ENCODE measurements around the gene NPR1. TPM values are rescaled to one million over a fixed set of nuclear protein-coding genes. Genes with fewer than 3 reads are reported as not detected.

The NPR1 gene
- total and polyA plus RNA-seq, 2 of the 4 experiments (the other 2 are of a cell fraction), result 0.02 TPM; not detected in 1

DNA sequence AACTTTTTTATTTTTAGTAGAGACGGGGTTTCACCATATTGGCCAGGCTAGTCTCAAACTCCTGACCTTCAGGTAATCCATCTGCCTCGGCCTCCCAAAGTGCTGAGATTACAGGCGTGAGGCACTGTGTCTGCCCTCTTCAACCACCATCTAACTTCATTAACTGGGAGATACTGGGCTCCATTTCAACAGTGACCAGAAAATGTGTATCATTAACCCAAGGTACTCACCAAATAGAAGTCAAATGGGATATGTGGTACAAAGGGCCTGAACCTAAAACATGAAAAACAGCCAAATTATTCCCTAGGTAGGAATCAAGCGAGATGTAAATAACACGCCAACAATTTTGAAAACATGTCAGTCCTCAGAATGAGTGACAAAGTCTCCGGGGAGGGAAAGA is 8.9 kb upstream of the NPR1 start:
- in situ Hi-C loops (cut with MboI; ENCODE audit: low sequenced_read_pairs), result loop anchor here (10.0 kb wide), 1 partner anchor 305 kb away; the partner anchor contains the start of gene JTB
- no peaks in the 10 kb centered on the region for H3K9me3 ChIP-seq (ENCODE audit: control insufficient read depth, insufficient read depth, low read length)
- ATAC-seq (ENCODE audit: low read depth) (no peak), DNase-seq (no peak)
- dilution Hi-C loops (cut with HindIII; ENCODE audit: low sequenced_read_pairs, unreplicated experiment), result no loop called here
- 79% methylated on average over 3 of the region's 6 CpGs; no CpG with 5 or more reads in 1 of the 2 experiments for WGBS, 2 experiments (ENCODE audit: extremely low coverage in 2 of 2, insufficient read length in 1 of 2)
- peaks cover 11% of the 10 kb centered on the region; the same call in 1 of the 2 replicates for H4K20me1 ChIP-seq (ENCODE audit: insufficient read depth, low read length)
- no peak overlapping the region for H2BK20ac ChIP-seq (ENCODE audit: low read depth, low read length)
- H3K79me1 ChIP-seq (ENCODE audit: low read depth in 1 of 2, low read length in 2 of 2), result peaks cover 12 to 25% of the 10 kb centered on the region in 2 experiments; a peak in 1 of 4 replicates
- H3K27me3 ChIP-seq (ENCODE audit: control insufficient read depth, insufficient read depth, low read length), result no peaks in the 10 kb centered on the region
- TF ChIP-seq SMC3 (IDR thresholded peaks at IDR 0.05; ENCODE audit: low read depth, low read length) (no peak), RFX5 (IDR thresholded peaks at IDR 0.05; ENCODE audit: low read depth, low read length) (no peak), BHLHE40 (IDR thresholded peaks at IDR 0.05; ENCODE audit: low read depth, low read length) (no peak), RCOR1 (IDR thresholded peaks at IDR 0.05; ENCODE audit: insufficient replicate concordance, low read length) (no peak), RAD21 (IDR thresholded peaks at IDR 0.05; ENCODE audit: low read length) (no peak), CHD1 (IDR thresholded peaks at IDR 0.05; ENCODE audit: low read depth, low read length) (no peak), FOS (IDR thresholded peaks at IDR 0.05; ENCODE audit: low read depth, low read length) (no peak), CEBPB (IDR thresholded peaks at IDR 0.05; ENCODE audit: low read depth, low read length) (no peak), POLR2A (IDR thresholded peaks at IDR 0.05; ENCODE audit: low read depth, low read length) (no peak), MAZ (IDR thresholded peaks at IDR 0.05; ENCODE audit: borderline replicate concordance, low read depth, low read length) (no peak), MXI1 (IDR thresholded peaks at IDR 0.05; ENCODE audit: borderline replicate concordance, low read depth, low read length) (no peak), NFE2L2 (IDR thresholded peaks at IDR 0.05; ENCODE audit: low read depth, low read length) (no peak), MAFK (IDR thresholded peaks at IDR 0.05; ENCODE audit: low read depth, low read length) (no peak)
- TF ChIP-seq, protein P1, sequence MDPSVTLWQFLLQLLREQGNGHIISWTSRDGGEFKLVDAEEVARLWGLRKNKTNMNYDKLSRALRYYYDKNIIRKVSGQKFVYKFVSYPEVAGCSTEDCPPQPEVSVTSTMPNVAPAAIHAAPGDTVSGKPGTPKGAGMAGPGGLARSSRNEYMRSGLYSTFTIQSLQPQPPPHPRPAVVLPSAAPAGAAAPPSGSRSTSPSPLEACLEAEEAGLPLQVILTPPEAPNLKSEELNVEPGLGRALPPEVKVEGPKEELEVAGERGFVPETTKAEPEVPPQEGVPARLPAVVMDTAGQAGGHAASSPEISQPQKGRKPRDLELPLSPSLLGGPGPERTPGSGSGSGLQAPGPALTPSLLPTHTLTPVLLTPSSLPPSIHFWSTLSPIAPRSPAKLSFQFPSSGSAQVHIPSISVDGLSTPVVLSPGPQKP (IDR thresholded peaks at IDR 0.05; ENCODE audit: borderline replicate concordance, low read depth, low read length), result no peak
- TF ChIP-seq, protein P2, sequence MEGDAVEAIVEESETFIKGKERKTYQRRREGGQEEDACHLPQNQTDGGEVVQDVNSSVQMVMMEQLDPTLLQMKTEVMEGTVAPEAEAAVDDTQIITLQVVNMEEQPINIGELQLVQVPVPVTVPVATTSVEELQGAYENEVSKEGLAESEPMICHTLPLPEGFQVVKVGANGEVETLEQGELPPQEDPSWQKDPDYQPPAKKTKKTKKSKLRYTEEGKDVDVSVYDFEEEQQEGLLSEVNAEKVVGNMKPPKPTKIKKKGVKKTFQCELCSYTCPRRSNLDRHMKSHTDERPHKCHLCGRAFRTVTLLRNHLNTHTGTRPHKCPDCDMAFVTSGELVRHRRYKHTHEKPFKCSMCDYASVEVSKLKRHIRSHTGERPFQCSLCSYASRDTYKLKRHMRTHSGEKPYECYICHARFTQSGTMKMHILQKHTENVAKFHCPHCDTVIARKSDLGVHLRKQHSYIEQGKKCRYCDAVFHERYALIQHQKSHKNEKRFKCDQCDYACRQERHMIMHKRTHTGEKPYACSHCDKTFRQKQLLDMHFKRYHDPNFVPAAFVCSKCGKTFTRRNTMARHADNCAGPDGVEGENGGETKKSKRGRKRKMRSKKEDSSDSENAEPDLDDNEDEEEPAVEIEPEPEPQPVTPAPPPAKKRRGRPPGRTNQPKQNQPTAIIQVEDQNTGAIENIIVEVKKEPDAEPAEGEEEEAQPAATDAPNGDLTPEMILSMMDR (conservative IDR thresholded peaks at IDR 0.05; ENCODE audit: low read depth, low read length), result no peak
- TF ChIP-seq, protein P3, sequence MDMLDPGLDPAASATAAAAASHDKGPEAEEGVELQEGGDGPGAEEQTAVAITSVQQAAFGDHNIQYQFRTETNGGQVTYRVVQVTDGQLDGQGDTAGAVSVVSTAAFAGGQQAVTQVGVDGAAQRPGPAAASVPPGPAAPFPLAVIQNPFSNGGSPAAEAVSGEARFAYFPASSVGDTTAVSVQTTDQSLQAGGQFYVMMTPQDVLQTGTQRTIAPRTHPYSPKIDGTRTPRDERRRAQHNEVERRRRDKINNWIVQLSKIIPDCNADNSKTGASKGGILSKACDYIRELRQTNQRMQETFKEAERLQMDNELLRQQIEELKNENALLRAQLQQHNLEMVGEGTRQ (IDR thresholded peaks at IDR 0.05; ENCODE audit: low read depth, low read length), result no peak
- no peak overlapping the region for H2AK9ac ChIP-seq (replicated peaks; ENCODE audit: low read depth, low read length, poor library complexity)
- H2AK5ac ChIP-seq (ENCODE audit: low read depth, low read length), result no peak overlapping the region
- no peak overlapping the region for H3K27ac ChIP-seq (ENCODE audit: insufficient read depth, low read length)
- peak overlapping the region; percentile 65 for H3K4me3 ChIP-seq (ENCODE audit: insufficient read depth, low read depth, low read length)
- H3K4me1 ChIP-seq (ENCODE audit: control insufficient read depth, insufficient read depth, low read length), result peaks cover 1% of the 10 kb centered on the region; the same call in 1 of the 2 replicates
- H4K8ac ChIP-seq (ENCODE audit: low read depth in 2 of 2, low read length in 2 of 2), result no peak overlapping the region
- BruUV-seq (replicated peaks), result no TSS peak
- H4K91ac ChIP-seq (ENCODE audit: insufficient read depth, low read depth, low read length), result no peak overlapping the region
- ChIA-PET POLR2A (ENCODE audit: unreplicated experiment) (no interaction called here), CTCF (no interaction called here)
- no peak overlapping the region for H3K14ac ChIP-seq (replicated peaks; ENCODE audit: low read depth, low read length)
- no peak overlapping the region for H2BK5ac ChIP-seq (ENCODE audit: low read depth, low read length, poor library complexity, severe bottlenecking)
- H4K5ac ChIP-seq (ENCODE audit: low read depth, low read length), result no peak overlapping the region
- peak overlapping the region; percentile 85 for H3K4me2 ChIP-seq (ENCODE audit: low read depth, low read length)
- no peak overlapping the region for H3K56ac ChIP-seq (ENCODE audit: extremely low read depth, insufficient read depth, low read length)
- intact Hi-C loops (cut with micrococcal nuclease), result loop anchor here (2.0 to 5.0 kb wide), 4 partner anchors 97 to 738 kb away; partner anchors contain the start of gene IL6R
- no peak overlapping the region for H2AFZ ChIP-seq (replicated peaks; ENCODE audit: low read length, poor library complexity)
- H2BK15ac ChIP-seq (ENCODE audit: low read depth, low read length), result no peak overlapping the region
- H3K9ac ChIP-seq (ENCODE audit: low read depth, low read length), result peak overlapping the region; percentile 83; the same call in 1 of the 2 replicates
- no peak overlapping the region for H3K23ac ChIP-seq (ENCODE audit: low read depth, low read length)
- peaks cover 37% of the 10 kb centered on the region for H3K36me3 ChIP-seq (ENCODE audit: control insufficient read depth, insufficient read depth, low read length)
- no peaks in the 10 kb centered on the region for H3K9me1 ChIP-seq (ENCODE audit: insufficient read depth, low read length)
- H2BK120ac ChIP-seq (ENCODE audit: low read depth, low read length), result no peak overlapping the region
- no peak overlapping the region for H3K18ac ChIP-seq (ENCODE audit: low read depth, low read length)
- H3K4ac ChIP-seq (ENCODE audit: low read depth, low read length), result no peak overlapping the region
